Stimulated activated CD4-positive, alpha-beta T cell treated with anti-CD3 and anti-CD28 coated beads, Interleukin-15, amount 100 ng/mL, for 24 hours (primary cell): ENCODE results near the gene DTNBP1.

Experiments used
- DNase-seq: peaks from one replicate; pipeline ENCODE4 v3.0.0-alpha.2; 2020

The DTNBP1 gene

GRCh38 chr6:15527838-15528617, 134.8 kb downstream of the DTNBP1 start:
- no peak for DNase-seq

- DNase-seq, result no peak
Observed at GRCh38 chr6:15526212-15526701, 136.6 kb downstream of the DTNBP1 start.

GRCh38 chr6:15524861-15525401, 137.9 kb downstream of the DTNBP1 start:
- DNase-seq, result no peak

- no peak for DNase-seq
Observed at GRCh38 chr6:15523679-15524630, 138.9 kb downstream of the DTNBP1 start.

GRCh38 chr6:15522856-15523529, 139.8 kb downstream of the DTNBP1 start:
- DNase-seq, result no peak

GRCh38 chr6:15522427-15522826, 140.4 kb downstream of the DTNBP1 start:
- DNase-seq, result no peak

GRCh38 chr6:15522026-15522425, 140.8 kb downstream of the DTNBP1 start:
- no peak for DNase-seq

GRCh38 chr6:15521582-15521981, 141.2 kb downstream of the DTNBP1 start:
- no peak for DNase-seq

GRCh38 chr6:15520626-15521203, 142.1 kb downstream of the DTNBP1 start:
- no peak for DNase-seq

GRCh38 chr6:15519681-15520080, 143.1 kb downstream of the DTNBP1 start:
- DNase-seq, result no peak

- DNase-seq, result no peak
Observed at GRCh38 chr6:15518878-15519277, 143.9 kb downstream of the DTNBP1 start.

- DNase-seq, result no peak
Observed at GRCh38 chr6:15518057-15518456, 144.8 kb downstream of the DTNBP1 start.

- no peak for DNase-seq
Observed at GRCh38 chr6:15517600-15517999, 145.2 kb downstream of the DTNBP1 start.

GRCh38 chr6:15516923-15517560, 145.8 kb downstream of the DTNBP1 start:
- no peak for DNase-seq

- no peak for DNase-seq
Observed at GRCh38 chr6:15516378-15516777, 146.4 kb downstream of the DTNBP1 start.

GRCh38 chr6:15515660-15516375, 147.0 kb downstream of the DTNBP1 start:
- DNase-seq, result no peak

GRCh38 chr6:15515226-15515625, 147.6 kb downstream of the DTNBP1 start:
- no peak for DNase-seq

- DNase-seq, result no peak
Observed at GRCh38 chr6:15513801-15514711, 148.8 kb downstream of the DTNBP1 start.

GRCh38 chr6:15513131-15513771, 149.6 kb downstream of the DTNBP1 start:
- DNase-seq, result no peak

GRCh38 chr6:15512721-15513120, 150.1 kb downstream of the DTNBP1 start:
- DNase-seq, result no peak
